Stimulated activated CD4-positive, alpha-beta T cell treated with anti-CD3 and anti-CD28 coated beads, Interleukin-1b, Interleukin-23, amount 100 ng/mL, for 1 hour (primary cell): Measurements from ENCODE around the gene RYR2.
"Not testable (repeated sequence)": the region's sequence is repeated elsewhere in the genome, so short reads cannot be mapped to it uniquely, and the experiment has no call there.

Source experiments
- DNase-seq, 2 donors: peaks; one replicate each; pipeline ENCODE4 v3.0.0-alpha.2; 2020; ENCODE audit warnings: low read depth in 2 of 2

RYR2 gene

DNA sequence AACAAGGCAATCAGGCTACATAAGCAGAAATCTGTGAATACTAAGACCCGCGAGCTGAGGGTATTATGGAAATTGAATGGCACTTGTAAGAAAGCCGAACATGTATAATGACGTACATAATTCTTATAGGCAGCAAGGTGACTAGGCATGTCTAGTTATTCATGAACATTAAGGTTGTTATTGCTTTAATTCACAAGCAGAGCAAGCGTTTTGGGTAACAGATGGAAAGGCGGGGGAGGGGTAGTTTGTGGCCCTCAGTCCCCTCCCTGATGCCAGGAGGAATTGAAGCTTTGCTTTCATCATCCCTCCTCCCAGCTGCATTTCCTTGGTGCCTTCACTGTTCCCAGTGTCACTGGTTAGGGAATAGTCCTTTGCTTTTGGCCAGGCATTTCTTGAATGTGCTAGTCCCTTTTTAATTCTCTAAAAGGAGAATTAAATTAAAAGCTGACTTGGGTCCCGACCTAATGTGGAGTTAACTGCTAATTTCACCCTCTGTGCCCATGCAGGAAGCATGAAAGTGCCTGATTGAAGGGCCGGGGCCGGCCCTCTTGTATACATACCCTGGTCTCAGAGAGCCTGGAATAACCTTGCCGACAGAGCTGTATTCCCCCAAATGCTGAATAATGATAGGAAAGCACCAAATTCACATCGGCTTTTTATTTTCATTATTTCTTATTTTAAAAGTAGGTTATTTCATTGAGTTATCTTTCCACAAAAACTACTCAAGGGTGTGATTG is 42.5 kb downstream of the RYR2 start:
- no peak for DNase-seq

GRCh38 chr1:237091691-237092090 is 49.7 kb downstream of the RYR2 start:
- no peak for DNase-seq

DNA sequence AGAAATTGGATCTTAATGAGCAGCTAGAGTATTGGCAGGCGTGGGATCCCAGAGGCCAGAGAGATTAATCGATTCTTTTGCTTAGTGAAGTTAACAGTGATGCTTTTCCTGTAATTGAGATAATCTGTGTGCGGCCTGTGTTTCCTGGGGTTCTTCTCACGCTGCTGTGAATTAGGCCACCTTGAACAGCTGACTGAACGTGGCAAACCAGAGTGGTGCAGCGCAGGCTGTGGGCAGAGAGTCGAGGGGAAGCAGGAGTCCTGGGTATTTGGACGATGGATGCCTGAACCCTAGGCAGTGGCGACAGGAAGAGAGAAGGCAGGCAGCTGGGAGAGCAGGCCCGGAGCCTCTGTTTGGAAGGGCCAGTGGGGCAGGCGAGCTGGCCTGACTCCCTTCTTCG is 51.7 kb downstream of the RYR2 start:
- no peak for DNase-seq

DNA sequence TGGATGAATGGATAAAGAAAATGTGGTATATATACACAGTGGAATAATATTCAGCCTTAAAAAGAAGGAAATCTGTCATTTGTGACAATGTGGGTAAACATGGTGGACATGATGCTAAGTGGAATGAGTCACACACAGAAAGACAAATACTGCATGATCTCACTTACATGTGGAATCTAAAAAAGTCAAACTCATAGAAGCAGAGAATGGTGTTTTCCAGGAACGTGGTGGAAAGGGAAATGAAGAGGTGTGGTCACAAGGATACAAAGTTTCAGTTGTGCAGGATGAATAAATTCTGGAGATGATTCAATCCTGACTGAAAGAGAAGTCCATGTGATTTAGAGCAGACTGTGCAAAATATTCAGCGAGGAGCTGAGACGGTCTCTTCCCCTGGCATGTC is 56.6 kb downstream of the RYR2 start:
- no peak for DNase-seq

GRCh38 chr1:237103021-237103420 is 61.0 kb downstream of the RYR2 start:
- DNase-seq = no peak

GRCh38 chr1:237104096-237104495 is 62.1 kb downstream of the RYR2 start:
- no peak for DNase-seq

DNA sequence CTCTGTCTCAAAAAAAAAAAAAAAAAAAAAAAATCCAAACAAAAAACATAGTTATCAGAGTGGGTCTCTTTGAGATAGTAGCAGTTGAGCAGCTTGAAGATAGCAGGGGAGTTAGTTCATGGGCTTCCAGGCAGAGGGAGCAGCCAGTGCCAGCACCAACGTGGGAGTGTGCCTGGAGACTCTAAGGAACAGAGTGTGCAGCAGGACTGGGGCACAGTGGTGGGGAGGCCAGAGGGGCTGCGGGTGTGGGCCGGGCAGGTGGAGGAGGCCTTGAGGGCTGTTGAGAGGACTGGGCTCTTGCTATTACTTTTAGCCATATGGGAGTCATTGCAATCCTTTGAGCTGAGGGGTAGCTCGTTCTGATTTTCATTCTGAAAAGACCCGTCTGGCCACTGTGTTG is 63.8 kb downstream of the RYR2 start:
- DNase-seq = no peak

DNA sequence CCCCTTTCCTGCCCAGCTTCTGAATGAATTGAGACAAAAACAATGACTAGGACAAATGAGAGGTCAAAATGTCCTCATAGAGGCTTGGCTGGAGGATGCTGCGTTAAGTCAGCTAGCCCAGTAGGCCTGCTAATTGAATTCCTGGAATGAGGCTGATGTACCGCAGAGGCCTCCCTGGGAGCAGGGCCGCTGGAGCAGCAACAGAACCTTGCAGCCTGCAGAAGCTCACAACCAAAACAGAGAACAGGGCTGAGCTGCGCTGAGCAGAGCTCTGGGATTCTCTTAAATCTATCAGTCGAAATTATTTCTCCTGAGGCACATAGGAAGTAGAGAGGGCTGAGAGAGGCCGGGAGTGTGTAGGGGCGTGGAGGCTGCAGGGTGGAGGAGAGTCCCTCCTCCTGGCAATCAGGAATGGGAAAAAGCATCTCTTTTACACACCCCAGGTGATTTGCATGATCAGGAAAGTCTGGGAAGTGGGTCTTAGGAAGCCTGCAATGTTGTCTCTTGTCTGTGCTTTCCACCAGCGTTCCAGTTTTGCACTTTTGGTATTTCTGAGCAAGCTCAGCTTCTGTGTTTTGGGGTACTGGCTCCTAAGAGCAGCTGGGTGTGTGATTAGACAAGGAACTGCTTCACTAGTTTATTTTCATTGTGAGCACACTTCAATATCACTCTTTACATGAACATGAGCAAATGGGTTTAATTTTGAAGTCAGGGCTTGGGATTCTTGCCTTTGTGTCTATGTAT is 66.5 kb downstream of the RYR2 start:
- no peak for DNase-seq

DNA sequence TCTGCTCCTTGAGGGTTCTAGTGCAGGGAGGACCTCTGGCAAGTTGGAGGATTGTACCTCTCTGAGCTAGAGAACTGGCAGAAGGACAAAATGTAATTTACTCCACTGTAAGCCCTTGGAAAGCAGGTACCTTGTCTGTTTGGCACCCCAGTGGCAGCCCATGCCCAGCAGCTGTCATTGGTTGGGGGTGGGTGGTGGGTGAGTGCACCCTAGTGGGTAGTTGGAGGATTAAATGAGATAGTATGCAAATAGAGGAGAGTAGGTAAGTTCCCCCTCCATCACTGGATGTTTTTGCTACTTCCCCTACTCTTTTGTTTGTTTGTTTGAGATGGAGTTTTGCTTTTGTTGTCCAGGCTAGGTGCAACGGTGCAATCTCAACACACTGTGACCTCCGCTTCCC is 69.8 kb downstream of the RYR2 start:
- DNase-seq = no peak

DNA sequence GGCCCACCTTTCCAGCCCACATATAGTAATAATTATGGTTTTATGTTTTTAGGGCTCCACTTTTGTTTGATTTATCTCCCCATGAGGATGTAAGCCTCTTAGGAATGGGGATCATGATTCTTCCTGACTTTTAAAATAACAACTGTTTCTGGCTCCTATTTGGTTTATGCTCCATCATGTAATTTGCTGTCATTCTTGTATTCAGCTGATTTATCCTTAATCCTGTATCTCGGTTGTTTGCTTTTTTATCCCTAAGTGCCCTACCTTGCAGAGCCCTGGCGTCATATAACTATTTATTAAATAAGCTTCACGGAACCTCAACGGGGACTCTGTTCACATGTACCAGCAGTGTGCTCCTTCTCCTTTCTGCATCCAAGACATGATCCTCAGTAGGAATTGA is 70.7 kb downstream of the RYR2 start:
- no peak for DNase-seq

DNA sequence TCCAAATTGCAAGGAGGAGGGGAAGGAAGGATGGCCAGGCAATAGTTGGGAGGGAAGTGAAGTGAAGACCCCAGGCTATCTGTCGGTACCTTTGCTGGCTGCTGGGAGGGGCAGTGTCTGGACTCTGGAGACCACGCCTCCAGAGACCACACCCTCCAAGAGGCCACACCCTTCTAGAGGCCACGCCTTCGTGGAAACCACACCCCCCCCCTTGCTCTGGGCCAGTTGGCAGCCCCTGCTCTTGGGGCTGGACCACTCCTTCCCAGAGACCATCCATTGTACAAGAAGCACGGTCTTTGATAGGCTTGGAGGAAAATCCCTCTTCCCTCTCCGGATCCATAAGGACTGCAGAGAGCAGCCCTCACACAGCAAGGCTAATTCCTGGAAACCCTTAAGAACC is 73.1 kb downstream of the RYR2 start:
- no peak for DNase-seq

- no peak for DNase-seq
These were observed 77.1 kb downstream of the RYR2 start for GRCh38 chr1:237119091-237119490.

GRCh38 chr1:237120683-237121082 is 78.7 kb downstream of the RYR2 start:
- DNase-seq = no peak

DNA sequence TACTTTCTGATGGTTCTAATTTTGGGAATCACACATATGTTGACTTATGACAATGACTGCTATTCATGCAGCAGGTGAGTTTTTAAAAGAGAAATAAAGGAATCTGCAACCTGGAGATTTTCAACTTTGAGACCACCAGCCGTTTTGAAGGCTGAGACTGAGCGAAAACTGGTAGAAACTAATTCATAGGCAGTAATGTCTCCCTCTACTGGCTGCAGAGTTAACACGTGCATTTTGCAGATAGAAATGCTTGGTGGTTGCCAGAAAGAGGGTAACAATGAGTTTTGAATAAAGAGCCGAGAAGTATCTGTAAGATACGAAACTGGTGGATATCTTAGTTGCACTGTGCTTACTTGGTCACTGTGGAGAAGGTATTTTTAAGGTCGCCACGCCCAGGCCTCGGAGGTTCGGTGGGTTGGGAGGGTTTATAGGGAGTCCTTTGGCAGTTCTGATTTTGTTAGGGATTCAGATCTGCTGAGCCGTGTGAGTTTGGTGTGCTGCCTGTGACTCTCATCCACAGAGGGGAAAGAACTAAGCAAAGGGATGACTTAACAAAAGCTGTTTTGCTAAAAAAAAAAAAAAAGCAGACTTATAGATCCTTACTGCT is 83.0 kb downstream of the RYR2 start:
- DNase-seq = no peak

GRCh38 chr1:237126180-237126579 is 84.2 kb downstream of the RYR2 start:
- no peak for DNase-seq

- not testable (repeated sequence) for DNase-seq
These were observed 85.3 kb downstream of the RYR2 start for GRCh38 chr1:237127301-237127700.

DNA sequence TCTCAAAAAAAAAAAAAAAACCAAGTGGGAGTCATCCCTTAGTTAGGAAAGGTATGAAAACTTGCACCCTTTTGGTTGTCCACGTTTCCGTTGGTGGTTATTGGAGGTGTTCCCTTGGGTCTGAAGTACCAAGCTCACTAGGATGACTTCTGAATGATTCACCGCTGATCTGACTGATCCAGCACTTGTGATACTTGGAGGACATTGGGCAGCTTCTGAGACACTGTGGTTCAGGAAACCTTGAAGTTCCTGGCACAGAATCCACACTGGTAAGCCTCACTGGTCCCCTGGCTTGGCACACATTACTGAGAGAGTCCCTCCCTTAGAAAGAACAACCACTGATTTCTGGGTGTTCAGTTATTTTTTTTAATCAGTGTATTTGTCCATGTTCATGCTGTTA is 91.9 kb downstream of the RYR2 start:
- DNase-seq = no peak

DNA sequence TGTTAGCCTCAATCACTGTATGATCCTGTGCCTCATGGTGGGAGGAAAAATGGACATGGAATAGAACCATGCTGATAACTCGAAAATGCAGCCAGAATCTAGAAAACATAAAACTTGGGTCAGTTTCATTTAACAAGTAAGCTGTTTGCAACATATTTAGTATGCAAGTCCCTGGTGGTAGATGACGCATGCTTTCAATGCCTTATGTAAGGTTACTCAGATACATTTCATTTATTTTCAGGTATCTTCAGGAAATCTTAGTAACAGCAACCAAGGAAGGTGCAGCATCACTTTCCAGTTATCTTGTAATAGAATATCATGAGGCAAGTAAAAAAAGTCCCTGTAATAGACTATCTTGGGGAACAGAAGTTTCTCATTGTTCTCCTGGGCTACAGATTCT is 92.9 kb downstream of the RYR2 start:
- no peak for DNase-seq

GRCh38 chr1:237138551-237138950 is 96.6 kb downstream of the RYR2 start:
- DNase-seq = no peak

- DNase-seq = no peak
These were observed 97.7 kb downstream of the RYR2 start for GRCh38 chr1:237139732-237140131.

- DNase-seq = no peak
These were observed 99.0 kb downstream of the RYR2 start for GRCh38 chr1:237140986-237141385.

DNA sequence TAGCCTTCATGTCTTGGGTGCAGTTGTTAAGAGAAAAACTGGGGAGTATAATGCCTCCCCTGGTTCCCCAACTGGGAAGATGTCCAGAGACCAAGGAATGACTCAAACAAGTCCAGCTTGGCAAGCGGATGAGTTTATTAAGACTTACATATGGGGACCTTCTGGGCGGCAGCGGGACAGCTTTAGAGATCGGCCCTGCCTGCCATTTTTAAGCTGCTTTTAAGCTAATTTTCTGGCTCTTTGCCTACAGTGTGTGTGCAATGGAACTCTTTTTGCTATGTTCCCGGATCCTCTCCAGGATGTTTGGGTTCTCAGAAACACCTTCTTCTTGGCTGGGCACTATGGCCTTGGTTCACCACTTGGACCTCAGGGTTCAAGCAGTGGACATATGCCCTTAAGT is 99.5 kb downstream of the RYR2 start:
- no peak for DNase-seq
